GM12873 (cell line): ENCODE results near the gene TGFBR3.

Source experiments
- TF ChIP-seq, protein P1 (sequence below): IDR thresholded peaks from 2 replicates; pipeline ENCODE4 v1.5.1; 2012; ENCODE audit warnings: low read depth, mild to moderate bottlenecking, moderate library complexity, low read length, control low read depth; ENCODE audit not compliant: insufficient read depth; ENCODE audit errors: missing control alignments

The TGFBR3 gene

DNA sequence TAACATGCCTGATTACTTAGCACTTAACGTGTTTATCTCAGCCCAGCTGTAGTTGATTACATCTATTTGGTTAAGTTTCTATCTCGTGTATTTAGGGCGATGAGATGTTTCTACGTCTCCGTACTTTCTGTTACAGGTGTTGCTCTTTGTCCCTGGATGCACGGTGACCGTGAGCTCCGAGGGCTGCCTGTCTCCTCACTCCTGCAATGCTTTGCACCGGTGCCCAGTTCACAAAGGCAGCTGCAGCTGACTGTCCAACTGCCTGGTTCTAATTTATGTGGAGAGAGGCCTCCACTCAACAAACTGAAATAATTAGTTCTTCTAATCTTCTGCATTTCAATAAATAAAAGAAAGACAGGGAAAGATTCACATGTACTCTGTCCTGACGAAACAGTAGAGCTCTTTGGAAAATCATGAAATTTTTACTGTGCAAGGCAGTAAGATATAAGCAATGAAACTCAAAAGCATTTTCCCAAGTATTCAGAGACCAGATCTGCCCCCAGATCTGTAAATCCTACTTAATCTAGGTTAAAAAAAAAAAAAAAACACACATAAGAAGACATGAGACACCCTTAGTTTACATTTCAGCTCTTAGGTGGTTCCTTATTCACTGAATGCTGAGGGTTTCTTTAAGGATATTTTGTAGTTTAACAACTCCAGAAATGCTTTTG, 108.2 kb downstream of the TGFBR3 start:
- TF ChIP-seq, protein P1, sequence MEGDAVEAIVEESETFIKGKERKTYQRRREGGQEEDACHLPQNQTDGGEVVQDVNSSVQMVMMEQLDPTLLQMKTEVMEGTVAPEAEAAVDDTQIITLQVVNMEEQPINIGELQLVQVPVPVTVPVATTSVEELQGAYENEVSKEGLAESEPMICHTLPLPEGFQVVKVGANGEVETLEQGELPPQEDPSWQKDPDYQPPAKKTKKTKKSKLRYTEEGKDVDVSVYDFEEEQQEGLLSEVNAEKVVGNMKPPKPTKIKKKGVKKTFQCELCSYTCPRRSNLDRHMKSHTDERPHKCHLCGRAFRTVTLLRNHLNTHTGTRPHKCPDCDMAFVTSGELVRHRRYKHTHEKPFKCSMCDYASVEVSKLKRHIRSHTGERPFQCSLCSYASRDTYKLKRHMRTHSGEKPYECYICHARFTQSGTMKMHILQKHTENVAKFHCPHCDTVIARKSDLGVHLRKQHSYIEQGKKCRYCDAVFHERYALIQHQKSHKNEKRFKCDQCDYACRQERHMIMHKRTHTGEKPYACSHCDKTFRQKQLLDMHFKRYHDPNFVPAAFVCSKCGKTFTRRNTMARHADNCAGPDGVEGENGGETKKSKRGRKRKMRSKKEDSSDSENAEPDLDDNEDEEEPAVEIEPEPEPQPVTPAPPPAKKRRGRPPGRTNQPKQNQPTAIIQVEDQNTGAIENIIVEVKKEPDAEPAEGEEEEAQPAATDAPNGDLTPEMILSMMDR = no peak

- TF ChIP-seq, protein P1 = no peak
These were observed 108.8 kb downstream of the TGFBR3 start for GRCh38 chr1:91777196-91777595.

DNA sequence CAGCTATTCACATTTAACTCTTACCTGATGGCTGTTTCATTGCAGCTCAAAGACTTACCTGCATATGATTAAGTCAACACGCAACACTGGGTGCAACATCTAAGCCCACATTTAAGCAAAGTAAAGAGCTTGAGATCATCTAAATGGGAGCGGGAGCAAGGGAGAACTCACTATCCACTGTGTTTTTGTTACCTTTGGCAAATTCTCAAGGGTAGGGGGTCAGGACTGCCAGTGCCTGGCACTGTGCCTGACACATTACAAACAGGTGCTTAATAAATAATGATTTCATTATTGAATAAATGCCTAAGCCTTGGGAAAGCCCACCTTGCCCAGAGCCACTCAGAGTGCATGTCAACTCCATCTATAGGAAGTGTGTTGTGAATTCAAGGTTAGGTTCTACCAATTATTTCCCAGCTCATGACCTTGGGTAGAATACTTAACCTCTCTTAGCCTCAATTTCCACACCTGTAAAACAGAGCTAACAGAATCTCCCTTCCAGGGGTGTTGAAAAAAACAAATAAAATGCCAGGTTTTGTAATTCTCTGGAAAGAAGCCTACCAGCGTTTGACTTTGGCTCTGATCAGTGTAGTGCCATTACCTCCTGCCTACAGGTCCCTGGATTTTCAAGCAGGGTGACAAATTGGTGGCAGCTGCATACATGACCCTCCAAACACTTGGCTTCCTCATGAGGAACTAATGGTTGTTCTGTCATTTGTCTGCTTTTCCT, 109.7 kb downstream of the TGFBR3 start:
- TF ChIP-seq, protein P1 = no peak

- TF ChIP-seq, protein P1 = no peak
These were observed 110.7 kb downstream of the TGFBR3 start for GRCh38 chr1:91775227-91775626.

DNA sequence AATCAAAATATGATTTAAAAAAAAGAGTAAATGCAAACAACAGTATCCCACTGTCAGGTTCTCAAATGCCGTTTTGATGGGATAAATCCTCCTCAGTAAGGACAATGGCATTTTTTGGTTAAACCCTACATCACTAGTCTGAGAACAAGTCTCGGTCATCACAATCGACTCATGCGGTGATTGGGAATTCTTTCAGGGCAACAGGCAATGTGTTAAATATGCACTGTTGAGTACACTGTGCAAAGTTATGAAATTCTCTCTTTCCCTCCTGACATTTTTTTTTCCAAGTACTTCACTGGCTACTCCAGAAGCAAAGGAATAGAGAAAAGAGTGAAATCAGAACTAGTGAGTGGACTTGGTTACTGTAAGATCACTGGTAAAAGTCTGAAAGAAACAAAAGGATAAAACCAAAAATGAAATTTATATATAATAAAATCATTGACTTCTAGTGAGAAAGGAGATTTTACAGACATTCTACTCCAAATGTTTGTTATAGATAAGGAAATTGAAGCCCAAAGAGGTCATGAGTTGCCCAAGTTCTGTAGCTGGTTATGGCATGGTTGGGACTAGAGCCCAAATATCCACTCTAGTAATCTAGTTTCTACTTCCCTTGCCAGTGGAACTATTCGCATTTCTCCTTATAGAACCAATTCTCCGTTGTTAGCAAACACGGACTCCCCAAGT, 111.3 kb downstream of the TGFBR3 start:
- TF ChIP-seq, protein P1 = no peak

GRCh38 chr1:91771717-91772116, 114.2 kb downstream of the TGFBR3 start:
- TF ChIP-seq, protein P1 = no peak

DNA sequence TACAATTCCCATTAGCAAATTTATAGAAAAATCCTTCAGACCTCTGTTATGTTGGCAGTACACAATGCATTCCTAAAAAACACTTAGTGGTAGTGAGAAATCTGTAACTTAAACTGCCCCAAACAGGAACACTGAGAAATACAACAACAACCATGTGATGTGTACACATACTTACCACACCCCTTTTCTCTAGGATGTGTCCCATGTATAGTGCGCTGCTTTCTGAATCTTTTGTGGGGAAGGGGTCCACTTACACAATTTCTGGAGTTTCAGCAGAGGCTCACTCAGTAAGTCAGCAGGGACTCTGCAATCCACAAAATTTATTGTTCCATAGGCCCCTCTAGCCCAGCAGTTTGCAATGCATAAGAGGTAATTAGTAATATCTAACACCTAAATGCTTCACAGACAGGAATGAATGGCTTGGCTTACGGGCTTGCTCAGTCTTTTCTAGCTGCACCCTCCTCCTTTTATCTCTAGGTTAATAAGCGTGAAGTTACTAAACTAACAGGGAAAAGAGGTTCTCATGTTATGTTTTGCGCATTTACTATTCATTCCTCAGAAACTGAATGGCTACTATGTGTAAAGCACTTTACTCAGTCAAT, 115.2 kb downstream of the TGFBR3 start:
- TF ChIP-seq, protein P1 = no peak
